GM21526 (cell line): Measurements from ENCODE around the gene ZNF581.
A peak's percentile ranks its signal among the peaks of the same experiment; 100 is the strongest.

Source experiments
- ATAC-seq: cut with Tn5 transposase; IDR thresholded peaks from one replicate; pipeline ENCODE4 v1.9.1; 2021; ENCODE audit warnings: moderate library complexity; ENCODE audit not compliant: unreplicated experiment, low FRiP score

The ZNF581 gene

DNA sequence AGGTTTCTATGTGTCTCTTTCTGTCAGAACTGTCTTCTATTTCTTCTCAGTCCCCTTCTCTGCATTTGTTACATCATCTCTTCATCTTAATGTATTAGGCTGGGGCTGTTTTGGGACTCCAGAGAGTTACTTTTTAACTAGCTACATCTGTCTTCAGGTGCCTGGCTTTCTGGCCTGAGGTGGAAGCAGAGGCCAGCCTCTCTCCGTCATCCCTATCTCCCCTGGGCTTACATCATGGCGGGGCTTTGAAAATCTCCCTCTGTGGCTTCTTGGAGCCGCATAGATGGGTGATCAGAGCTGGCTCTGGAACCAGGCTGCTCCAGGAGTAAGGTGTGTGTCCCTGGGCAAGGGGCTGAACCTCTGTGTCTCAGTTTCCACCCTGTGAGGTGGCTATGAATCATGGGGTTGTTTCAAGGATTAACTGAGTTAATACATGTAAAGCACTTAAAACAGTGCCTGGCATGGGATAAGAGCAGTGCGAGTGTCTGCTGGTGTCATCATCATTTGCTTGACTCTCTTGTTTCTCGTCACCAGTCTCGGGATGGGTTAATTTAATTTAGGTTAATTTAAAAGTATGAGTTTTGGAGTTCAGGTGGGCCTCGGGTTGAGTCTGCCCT, 33.5 kb downstream of the ZNF581 start:
- no peak for ATAC-seq

DNA sequence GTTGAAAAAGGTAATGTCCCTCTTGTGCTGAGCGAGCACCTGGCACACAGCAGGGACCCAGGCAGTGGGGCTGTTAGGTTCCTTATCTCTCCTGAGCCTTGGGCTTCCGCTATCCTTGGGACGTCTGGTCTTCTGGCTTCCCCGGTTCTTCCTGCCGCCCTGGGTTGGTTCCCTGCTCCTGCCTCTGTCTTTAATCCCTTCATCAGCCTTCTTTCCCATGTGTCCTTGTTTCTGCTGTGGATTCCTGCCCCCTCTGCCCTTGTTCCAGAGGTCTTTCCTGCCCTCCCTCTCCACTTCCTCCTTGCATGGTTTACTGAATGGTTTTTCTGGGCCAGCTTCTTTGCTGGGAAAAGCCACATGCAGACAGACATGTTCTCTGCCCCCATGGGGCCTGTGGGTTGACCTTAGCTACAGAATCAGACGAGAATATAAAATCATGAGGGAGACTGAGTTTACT, 34.2 kb downstream of the ZNF581 start:
- ATAC-seq = peak; percentile 1

DNA sequence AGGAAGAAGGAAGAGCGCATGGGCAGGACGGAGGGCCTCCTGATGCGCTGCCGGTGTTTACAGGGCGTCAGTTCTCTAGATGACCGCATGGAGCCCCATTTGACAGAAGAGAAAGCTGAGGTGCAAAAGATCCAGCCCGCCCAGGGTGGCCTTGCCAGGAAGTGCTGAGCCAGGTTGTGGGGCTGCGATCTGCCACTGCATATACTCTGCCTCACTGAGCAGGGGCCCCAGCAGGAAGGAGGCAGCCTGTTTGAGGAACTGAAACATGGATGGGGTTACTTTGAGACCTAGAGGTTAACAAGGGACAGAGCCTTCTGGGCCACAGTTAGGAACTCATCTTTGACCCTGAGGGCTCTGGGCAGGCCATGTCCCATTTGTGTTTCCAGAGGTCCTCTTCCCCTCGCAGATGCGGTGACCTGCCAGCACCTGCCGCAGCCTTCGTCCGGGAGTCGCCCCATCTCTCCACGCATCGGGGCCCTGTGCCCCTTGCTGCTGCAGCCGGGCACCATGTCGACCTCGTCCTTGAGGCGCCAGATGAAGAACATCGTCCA, 34.7 kb downstream of the ZNF581 start:
- ATAC-seq = peak; percentile 66

DNA sequence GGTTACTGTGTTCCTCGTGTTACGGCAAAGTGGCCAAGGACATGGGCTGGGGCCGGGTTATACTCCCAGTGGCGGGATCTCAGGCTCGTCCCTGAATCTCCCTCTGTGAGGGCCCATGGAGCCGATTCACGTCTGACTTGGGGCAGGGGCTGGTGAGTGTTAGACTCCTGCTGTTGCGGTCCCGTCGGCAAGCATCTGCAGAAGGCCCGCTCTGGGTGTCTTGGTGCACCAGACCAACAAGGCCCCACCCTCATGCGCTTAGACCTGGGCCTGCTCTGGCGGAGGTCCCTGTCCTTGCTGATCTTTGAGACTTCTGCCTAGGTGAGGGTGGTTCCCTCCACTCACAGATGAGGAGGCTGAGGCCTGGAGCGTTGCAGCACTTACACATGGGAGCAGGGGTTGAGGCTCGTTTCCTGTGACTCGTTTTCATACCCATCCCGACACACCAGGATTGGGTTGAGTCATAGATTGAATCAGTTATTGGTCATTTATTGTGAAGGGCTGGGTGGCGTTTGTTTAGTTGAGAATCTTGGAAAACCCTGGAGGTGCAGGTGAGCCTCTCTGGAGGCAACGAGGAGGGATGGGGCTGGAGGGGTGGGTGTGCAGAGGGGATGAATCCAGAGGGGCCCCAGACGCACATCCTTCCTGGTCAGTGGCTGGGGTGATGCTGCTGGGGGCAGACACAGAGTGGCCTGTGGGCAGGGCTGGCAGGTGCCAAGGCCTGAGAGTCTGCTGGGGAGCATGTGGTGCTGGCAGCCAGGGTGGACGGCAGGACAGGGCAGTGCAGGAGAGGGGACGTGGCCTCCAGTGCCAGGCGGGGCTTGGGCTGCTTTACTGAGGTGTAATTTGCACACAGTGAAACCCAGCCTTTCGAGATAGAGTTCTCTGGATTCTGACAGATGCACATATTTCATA, 36.2 kb downstream of the ZNF581 start:
- ATAC-seq = no peak

DNA sequence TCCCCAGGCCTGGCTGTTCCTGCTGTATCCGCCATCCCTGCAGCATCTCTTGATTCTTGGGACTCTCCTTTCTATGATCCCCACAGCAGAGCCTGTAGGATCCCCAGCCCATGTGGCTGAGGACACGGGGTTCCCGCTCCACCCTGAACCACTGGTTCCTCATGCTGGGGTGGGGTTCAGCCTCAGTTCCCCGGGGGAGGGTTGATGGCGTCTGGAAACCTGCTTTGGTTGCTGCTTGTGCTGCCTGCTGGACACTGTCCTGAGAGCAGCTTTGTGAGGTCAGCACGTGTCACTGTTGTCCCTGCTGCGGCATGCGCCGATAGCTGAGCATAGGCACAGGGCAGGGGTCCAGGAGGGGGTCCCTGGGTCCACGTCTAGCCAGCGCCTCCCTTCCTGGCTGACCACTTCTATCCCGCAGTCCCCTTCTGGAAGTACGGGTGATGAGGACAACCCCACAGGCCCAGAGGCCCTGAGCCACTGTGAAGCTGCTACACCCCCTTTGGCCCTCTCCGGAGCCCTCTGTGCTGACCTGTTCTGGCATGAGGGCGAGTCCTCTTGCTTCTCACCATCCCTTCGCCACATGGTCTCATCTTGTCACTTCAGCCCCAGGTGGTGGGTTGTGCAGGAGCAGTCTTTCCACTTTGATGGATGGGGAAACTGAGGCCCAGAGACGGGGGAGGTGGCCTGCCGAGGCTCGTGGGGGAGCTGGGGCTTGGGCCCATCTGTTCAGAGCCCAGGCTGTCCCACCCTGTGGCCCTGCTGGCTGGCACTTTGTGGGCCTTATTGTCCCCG, 37.1 kb downstream of the ZNF581 start:
- no peak for ATAC-seq

DNA sequence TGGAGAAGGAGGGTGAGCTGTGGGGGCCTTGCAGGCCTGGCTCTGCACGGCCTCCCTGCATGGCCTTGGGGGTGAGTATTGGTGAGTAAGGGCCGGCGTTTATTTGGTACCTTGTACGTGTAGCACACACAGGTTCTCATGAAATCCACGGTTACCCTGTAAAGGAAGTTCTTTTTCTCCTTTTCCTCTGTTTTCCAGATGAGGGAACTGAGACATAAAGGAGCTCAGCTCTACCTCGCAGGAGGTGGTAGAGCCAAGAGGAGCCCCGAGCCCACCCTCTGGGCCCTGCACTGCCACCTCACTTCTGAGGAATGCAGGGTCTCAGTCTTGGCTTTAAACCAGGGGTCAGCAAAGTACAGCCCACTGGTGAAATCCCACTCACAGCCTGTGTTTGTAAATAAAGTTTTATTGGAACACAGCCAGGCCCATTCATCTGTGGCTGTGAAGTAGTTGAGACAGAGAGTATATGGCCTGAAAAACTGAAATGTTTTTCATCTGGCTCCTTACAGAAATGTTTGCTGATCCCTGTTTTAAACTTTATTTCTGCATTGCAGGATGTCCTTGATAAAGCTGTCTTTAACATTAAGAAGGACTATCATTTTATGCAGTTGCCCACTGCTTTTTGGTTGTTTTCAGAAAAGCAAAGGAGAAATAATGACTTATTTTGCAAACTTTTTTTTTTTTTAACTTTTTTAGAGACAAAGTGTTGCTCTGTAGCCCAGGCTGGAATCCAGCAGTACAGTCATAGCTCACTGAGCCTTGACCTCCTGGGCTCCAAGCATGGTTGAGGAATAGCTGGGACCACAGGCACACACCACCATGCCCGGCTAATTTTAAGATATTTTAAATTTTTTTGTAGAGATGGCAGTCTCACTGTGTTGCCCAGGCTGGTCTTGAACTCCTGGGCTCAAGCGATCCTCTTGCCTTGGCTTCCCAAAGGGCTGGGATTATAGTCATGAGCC, 38.0 kb downstream of the ZNF581 start:
- no peak for ATAC-seq

DNA sequence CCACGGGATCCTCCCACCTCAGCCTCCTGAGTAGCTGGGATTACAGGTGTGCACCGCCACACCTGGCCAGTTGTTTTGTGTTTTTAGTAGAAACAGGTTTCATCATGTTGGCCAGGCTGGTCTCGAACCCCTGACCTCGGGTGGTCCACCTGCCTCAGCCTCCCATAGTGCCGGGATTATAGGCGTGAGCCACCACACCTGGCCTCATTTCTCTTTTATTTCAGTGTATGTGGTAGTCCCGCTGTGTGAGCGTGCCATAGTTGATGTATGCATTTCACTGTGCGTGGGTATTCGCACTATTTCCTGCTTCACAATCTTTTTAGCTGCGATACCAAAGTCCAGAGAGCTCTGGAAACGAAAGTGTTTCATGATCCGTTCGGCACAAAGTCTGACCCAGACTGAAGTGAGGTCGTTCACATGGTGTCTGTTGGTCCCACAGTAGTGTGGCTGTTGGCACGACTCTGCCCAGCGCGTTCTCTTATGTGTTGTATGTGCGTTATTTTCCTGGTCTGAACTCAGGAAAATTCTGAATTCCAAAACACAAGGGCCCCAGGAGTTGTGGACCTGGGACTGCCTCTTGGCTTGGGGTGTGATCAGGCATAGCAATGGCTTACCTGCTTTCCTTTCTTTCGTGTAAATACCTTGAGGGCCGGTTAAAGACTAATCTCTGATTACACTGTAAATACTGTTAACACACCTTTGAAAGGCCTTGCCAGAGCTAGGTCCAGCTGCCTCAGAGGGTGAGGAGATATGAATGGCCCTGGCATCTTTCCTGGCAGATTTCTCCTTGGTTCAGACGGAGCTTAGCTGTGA, 40.2 kb downstream of the ZNF581 start:
- no peak for ATAC-seq

DNA sequence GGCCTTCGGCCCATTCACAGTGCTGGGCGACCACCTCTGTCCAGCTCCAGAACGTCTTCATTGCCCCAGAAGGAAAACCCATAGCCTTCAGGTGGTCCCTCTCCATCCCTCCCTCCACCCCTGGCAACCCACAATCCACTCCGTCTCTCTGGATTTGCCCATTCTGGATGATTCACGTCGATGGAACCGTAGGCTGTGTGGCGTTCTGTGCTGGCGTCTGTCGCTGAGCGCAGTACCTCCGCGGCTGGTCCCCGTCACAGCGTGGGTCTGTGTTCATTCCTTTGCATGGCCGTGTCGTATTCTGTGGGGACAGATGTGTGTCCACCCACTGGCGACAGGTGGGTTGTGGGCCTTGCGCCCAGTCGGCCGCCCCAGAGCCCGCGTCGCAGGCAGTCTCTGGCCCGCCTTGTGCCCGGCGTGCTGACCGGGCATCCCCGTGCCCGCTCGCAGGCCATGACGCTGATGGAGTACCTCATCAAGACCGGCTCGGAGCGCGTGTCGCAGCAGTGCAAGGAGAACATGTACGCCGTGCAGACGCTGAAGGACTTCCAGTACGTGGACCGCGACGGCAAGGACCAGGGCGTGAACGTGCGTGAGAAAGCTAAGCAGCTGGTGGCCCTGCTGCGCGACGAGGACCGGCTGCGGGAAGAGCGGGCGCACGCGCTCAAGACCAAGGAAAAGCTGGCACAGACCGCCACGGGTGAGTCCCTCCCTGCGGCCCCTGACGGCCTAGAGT, 41.7 kb downstream of the ZNF581 start:
- no peak for ATAC-seq

DNA sequence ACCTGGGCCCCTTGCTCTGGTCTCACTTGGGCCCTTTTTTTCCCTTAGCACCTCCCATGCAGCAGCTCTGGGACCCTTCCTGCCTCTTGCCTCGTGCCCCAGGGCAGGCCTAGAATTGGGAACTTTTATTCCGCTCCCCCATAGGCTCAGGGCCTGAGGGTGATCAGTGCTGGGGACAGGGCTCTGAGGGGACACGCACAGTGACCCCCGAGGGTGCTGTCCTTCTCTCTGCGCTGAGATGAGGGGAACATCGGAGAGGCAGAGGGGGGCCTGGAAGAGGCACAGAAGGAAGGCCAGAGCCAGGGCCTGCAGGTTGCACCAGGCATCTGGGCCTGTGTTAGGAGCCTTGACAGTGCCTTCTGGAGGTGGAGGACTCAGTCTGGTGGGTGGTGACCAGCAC, 42.3 kb downstream of the ZNF581 start:
- ATAC-seq = no peak

DNA sequence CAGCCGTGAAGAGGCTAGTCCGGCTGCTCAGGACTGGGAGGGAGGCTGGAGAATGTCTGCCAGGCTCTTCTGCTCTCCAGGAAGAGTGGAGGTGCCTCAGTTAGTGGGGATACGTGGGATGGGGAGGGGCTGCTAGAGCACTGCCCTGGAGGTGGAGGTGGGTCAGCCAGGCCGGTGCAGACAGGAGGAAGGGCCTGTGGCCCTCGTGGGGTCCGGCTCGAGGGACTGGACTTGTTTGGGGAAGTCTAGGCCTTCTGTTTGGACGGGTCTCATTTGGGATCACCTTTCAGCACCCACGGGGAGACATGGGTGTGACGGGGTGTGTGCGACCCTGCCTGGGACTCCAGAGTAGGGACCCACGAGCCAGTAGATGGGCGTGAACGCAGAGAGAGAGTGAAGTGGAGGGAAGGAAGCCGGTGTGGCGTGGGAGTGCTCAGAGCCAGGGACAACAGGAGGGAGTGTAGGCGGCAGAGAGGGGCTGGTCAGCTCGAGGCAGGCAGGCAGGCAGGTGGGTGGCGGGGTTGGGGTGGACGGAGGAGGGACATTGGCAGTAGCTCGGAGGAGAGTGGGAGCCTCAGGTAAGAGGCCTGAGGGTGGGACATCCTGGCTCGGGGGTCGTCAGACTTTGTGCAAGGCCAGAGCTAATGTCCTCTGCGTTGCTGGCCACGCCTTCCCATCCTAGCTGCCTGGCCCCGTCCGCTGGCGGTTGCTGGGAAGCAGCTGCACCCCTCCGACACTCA, 43.0 kb downstream of the ZNF581 start:
- ATAC-seq = no peak

DNA sequence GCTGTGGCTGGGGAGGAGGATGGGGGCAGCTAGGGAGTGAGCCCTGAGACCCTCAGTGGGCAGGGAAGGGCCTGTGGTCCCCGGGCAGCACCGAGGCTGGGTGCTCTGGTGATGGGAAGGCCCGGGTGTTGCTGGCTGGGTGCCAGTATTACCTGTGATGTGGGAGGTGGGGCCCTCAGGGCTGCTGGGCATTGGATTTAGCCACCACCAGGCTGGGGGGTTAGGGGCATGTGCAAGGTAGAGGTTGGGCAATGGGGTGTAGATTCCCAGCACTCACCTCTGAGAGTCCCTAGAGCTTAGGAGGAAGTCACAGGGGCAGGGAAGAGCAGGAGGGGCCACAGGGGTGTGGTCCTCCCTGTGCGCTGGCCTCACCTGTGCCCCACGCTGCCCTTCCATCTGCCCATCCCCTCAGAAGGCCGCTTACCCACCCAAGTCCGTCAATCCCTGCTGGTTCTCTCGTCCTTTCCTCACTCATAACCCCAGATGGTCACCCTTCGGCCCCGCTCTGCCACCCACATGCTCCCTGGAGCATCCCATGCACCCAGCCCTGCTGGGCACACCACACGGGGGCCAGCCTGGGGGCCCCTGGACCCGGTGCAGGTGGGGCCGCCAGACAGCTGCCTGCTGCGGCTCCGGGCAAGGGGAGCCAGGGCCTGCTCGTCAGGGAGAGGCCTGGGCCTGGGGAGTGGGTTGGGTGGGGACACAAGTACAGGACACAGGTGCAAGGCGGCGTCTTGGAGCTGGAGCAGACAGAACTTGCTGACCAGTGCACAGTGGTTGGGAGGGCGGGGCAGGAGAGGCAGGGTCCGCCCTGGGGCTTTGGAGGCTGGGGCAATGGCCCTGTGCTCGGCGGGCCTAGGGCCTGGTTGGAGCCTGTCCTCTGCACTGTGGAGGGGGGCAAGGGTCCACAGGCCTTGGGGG, 44.1 kb downstream of the ZNF581 start:
- no peak for ATAC-seq

DNA sequence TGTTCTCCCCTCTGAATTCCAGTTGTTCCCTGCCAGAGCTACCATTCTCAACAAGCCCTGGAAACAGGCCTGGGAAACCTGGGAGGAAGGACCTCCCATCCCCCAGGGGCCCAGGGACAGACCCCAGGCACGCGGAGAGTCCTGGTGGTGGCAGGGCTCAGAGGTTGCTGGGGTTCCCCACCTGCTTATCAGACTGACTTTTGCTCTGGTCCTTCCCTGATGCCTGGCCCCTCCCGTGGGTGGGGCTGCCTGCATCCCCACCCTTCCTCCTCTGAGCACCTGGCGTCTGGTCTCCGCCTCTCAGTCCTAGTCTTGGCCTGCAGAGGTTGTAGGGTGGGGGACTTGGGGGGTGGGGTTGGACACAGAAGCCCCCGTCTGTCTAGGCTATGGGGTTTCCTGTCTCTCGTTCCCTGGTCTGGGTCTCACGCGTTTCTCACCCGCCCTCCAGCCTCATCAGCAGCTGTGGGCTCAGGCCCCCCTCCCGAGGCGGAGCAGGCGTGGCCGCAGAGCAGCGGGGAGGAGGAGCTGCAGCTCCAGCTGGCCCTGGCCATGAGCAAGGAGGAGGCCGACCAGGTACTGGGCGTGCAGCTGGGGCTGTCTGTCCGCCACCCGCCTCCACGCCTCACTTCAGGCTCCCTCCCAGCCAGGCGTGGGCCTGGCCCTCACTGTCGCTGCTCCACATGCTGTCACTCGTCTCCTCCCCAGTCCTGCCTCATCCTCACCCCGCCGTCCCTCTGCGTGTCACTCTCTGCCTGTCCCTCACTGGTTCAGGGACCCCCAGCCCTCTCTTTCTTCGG, 45.2 kb downstream of the ZNF581 start:
- no peak for ATAC-seq

DNA sequence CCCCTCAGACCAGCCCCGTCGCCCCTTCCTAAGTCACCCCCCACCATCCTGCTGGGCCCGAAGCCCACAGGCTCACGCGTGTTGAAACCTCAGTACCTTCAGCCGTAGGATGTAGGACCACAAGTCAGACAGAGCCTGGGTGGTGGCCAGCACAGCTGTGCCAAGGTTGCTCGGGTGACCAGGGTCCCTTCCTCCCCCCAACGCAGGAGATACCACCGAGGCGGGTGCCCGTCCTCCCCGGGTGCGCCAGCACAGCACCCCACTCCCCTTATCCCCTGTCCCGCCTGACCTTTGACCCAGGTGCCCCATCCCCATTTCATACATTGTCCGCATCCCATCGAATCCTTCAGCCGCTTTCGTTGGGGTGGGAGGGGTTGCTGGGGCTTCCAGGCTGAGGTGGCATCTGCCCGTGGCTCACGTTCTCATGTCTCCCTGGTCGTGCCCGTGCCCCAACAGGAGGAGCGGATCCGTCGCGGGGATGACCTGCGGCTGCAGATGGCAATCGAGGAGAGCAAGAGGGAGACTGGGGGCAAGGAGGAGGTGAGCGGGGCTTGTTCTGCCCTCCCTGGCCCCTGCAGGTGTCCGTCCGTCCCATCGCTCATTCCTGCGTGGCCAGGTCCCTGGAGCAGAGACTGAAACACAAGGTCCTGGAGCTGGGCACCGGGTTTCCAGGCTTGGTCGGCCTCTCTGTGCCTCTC, 46.1 kb downstream of the ZNF581 start:
- no peak for ATAC-seq

DNA sequence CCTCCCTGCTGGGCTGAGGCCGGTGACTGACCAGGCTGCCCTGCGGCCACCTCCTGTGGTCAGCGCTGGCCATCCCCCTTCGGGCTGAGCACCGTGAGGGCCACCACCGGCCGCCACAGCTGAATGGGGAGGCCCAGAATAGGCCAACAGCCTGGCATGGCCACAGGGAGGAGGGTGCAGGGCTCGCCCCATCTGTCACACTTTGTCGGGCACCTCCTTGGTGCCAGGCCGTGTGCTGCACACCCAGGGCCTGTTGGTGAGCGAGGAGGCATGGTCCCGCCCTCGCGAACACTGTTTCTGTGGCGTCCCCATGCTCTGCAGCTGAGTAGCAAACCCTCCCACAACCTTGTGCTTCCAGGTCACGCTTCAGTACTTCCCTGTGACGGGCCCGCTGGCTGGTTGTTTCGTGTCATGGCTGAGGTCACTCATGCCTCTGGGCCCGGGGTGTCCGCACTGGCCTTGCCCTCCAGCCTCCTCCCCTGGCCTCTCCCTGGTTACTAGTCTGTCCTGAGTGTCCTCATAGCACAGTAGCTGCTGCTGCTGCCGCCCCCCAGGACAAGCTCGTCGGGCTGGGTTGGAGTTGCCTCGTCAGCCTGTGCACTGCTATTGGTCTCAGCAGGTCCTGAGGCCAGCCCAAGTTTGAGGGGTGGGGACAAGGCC, 46.8 kb downstream of the ZNF581 start:
- ATAC-seq = no peak
